GM08714 (cell line): ENCODE results near the gene CCDC88A.
"Not testable (repeated sequence)": the region's sequence is repeated elsewhere in the genome, so short reads cannot be mapped to it uniquely, and the experiment has no call there.

ENCODE experiments used
- H3K4me3 ChIP-seq: fragments of 200-500 bp; sonication (Bioruptor generic); 2 replicates; pipeline ENCODE4 v1.5.1; 2014; ENCODE audit warnings: mild to moderate bottlenecking, low read length, inconsistent platforms
- ZNF274 ChIP-seq: IDR thresholded peaks from 2 replicates; pipeline ENCODE4 v1.6.1; 2012; ENCODE audit warnings: mild to moderate bottlenecking, low read depth, low read length

The CCDC88A gene

GRCh38 chr2:55416786-55417568 is 2.7 kb downstream of the CCDC88A start:
- no peak for TF ChIP-seq ZNF274
- H3K4me3 ChIP-seq: peak overlapping the region; percentile 10; the same call in 1 of the 2 replicates

GRCh38 chr2:55415300-55415699 is 4.4 kb downstream of the CCDC88A start:
- no peak overlapping the region for H3K4me3 ChIP-seq
- no peak for TF ChIP-seq ZNF274

- no peak overlapping the region; the same call in 1 of the 2 replicates for H3K4me3 ChIP-seq
These were observed 10.5 kb downstream of the CCDC88A start for GRCh38 chr2:55408918-55409868.

GRCh38 chr2:55408098-55408882 is 11.4 kb downstream of the CCDC88A start:
- no peak overlapping the region for H3K4me3 ChIP-seq
- TF ChIP-seq ZNF274: no peak

More at GRCh38 chr2:55408918-55409868, 10.5 kb downstream of the CCDC88A start:
- TF ChIP-seq ZNF274: no peak

- no peak overlapping the region for H3K4me3 ChIP-seq
These were observed 14.5 kb downstream of the CCDC88A start for GRCh38 chr2:55405116-55405515.

GRCh38 chr2:55403256-55403998 is 16.2 kb downstream of the CCDC88A start:
- TF ChIP-seq ZNF274: no peak
- no peak overlapping the region for H3K4me3 ChIP-seq

More at GRCh38 chr2:55405116-55405515, 14.5 kb downstream of the CCDC88A start:
- TF ChIP-seq ZNF274: no peak

- no peak overlapping the region for H3K4me3 ChIP-seq
- no peak for TF ChIP-seq ZNF274
These were observed 18.5 kb downstream of the CCDC88A start for GRCh38 chr2:55401124-55401523.

- TF ChIP-seq ZNF274: no peak
- no peak overlapping the region for H3K4me3 ChIP-seq
These were observed 19.3 kb downstream of the CCDC88A start for GRCh38 chr2:55400332-55400731.

GRCh38 chr2:55399815-55400214 is 19.8 kb downstream of the CCDC88A start:
- no peak overlapping the region for H3K4me3 ChIP-seq
- TF ChIP-seq ZNF274: no peak

GRCh38 chr2:55395724-55396605 is 23.7 kb downstream of the CCDC88A start:
- TF ChIP-seq ZNF274: no peak

GRCh38 chr2:55391615-55392242 is 27.9 kb downstream of the CCDC88A start:
- no peak for TF ChIP-seq ZNF274
- no peak overlapping the region for H3K4me3 ChIP-seq

More at GRCh38 chr2:55395724-55396605, 23.7 kb downstream of the CCDC88A start:
- no peak overlapping the region for H3K4me3 ChIP-seq

- no peak overlapping the region for H3K4me3 ChIP-seq
- no peak for TF ChIP-seq ZNF274
These were observed 28.5 kb downstream of the CCDC88A start for GRCh38 chr2:55391155-55391554.

GRCh38 chr2:55385516-55385915 is 34.1 kb downstream of the CCDC88A start:
- not testable (repeated sequence) for H3K4me3 ChIP-seq
